Fibroblast of lung (primary cell): ENCODE results near the gene TNNT3. TPM values are rescaled to one million over a fixed set of nuclear protein-coding genes. Genes with fewer than 3 reads are reported as not detected.

ENCODE experiments used
- DNase-seq, 2 donors: peaks; one replicate each; pipeline versions ENCODE4 v3.0.0 to v3.0.0-alpha.2; 2010; ENCODE audit warnings: low read depth in 2 of 2
- H2AFZ ChIP-seq: 2 replicates; pipeline ENCODE4 v1.5.1; 2012; ENCODE audit warnings: low read length, control low read depth, inconsistent platforms
- H3K27ac ChIP-seq: 2 replicates; pipeline ENCODE4 v1.5.1; 2011; ENCODE audit warnings: low read length, control low read depth; ENCODE audit not compliant: insufficient read depth
- H3K27me3 ChIP-seq: 2 replicates; pipeline ENCODE4 v1.5.1; 2011; ENCODE audit warnings: mild to moderate bottlenecking, low read length; ENCODE audit not compliant: control insufficient read depth, insufficient read depth
- H3K36me3 ChIP-seq: 2 replicates; pipeline ENCODE4 v1.5.1; 2011; ENCODE audit warnings: low read length; ENCODE audit not compliant: control insufficient read depth, insufficient read depth
- H3K4me1 ChIP-seq: 2 replicates; pipeline ENCODE4 v1.5.1; 2011; ENCODE audit warnings: low read length; ENCODE audit not compliant: control insufficient read depth, insufficient read depth; ENCODE audit errors: extremely low read depth
- H3K4me2 ChIP-seq: 2 replicates; pipeline ENCODE4 v1.5.1; 2011; ENCODE audit warnings: low read length, control low read depth; ENCODE audit not compliant: insufficient read depth; ENCODE audit errors: extremely low read depth
- H3K4me3 ChIP-seq, 4 experiments: fragments of 200-600 bp in 1 of 4; sonication (generic) in 1 of 4; replicated peaks in 1 of 4; 2 replicates each; pipeline ENCODE4 v1.5.1; 2011 to 2016; ENCODE audit warnings: low read length in 4 of 4, low read depth in 3 of 4, mild to moderate bottlenecking in 3 of 4, control low read depth in 2 of 4, inconsistent platforms in 1 of 4, mixed read lengths in 1 of 4; ENCODE audit not compliant: insufficient read depth in 1 of 4; ENCODE audit errors: control extremely low read depth in 1 of 4
- H3K79me2 ChIP-seq: 2 replicates; pipeline ENCODE4 v1.5.1; 2012; ENCODE audit warnings: mild to moderate bottlenecking, low read length, inconsistent platforms; ENCODE audit not compliant: control insufficient read depth, insufficient read depth
- H3K9ac ChIP-seq: 2 replicates; pipeline ENCODE4 v1.5.1; 2011; ENCODE audit warnings: mild to moderate bottlenecking, low read length, control low read depth; ENCODE audit not compliant: insufficient read depth
- H3K9me3 ChIP-seq: 2 replicates; pipeline ENCODE4 v1.5.1; 2012; ENCODE audit warnings: low read depth, low read length; ENCODE audit not compliant: control insufficient read depth, insufficient read depth
- H4K20me1 ChIP-seq: 2 replicates; pipeline ENCODE4 v1.5.1; 2011; ENCODE audit warnings: low read length; ENCODE audit not compliant: control insufficient read depth, insufficient read depth; ENCODE audit errors: extremely low read depth
- CTCF ChIP-seq, 2 donors: IDR thresholded peaks in 1 of 2; conservative IDR thresholded peaks in 1 of 2; 1 replicate in 1 of 2; 2 replicates in 1 of 2; pipeline ENCODE4 v1.5.1; 2011 to 2012; ENCODE audit warnings: low read length in 2 of 2, control low read depth in 1 of 2, inconsistent platforms in 1 of 2, low read depth in 1 of 2, mild to moderate bottlenecking in 1 of 2
- EZH2 ChIP-seq: IDR thresholded peaks from 2 replicates; pipeline ENCODE4 v1.5.1; 2012; ENCODE audit warnings: low read length, control low read depth, mild to moderate bottlenecking; ENCODE audit errors: missing control alignments
- polyA plus RNA-seq, 2 donors: library from polyadenylated mRNA; depleted of rRNA in 1 of 2; stranded (reverse) in 1 of 2; unstranded in 1 of 2; fragments of >200 nt; gene quantifications; 2 replicates each; pipeline ENCODE4 v1.2.1, GENCODE V29; 2011 to 2012; ENCODE audit warnings: missing spikeins in 1 of 2
- total RNA-seq: library from RNA; depleted of rRNA; stranded (reverse); fragments of >200 nt; gene quantifications from 2 replicates; pipeline ENCODE4 v1.2.1, GENCODE V29; 2014

Gene TNNT3
- total and polyA plus RNA-seq, 2 donors (not counting 1 experiment from before 2014, with no cell fraction given): not detected

- no peaks in the 10 kb centered on the region for H3K27me3 ChIP-seq
- H3K36me3 ChIP-seq: no peaks in the 10 kb centered on the region
- H3K79me2 ChIP-seq: no peaks in the 10 kb centered on the region
- H3K4me2 ChIP-seq: no peak overlapping the region
- no peak overlapping the region for H3K9ac ChIP-seq
- no peaks in the 10 kb centered on the region for H3K9me3 ChIP-seq
- no peak for TF ChIP-seq EZH2
- TF ChIP-seq CTCF (conservative IDR thresholded peaks at IDR 0.05 in 1 of 2, IDR thresholded peaks at IDR 0.05 in 1 of 2; ENCODE audit: low read depth in 1 of 2, low read length in 2 of 2): no peak
- H3K4me3 ChIP-seq: no peak overlapping the region
- no peak overlapping the region for H2AFZ ChIP-seq
- no peaks in the 10 kb centered on the region for H3K4me1 ChIP-seq
- H3K27ac ChIP-seq: no peak overlapping the region
- H4K20me1 ChIP-seq: no peaks in the 10 kb centered on the region
- no peak for DNase-seq
Observed at GRCh38 chr11:1922481-1923081, 3.1 kb downstream of the TNNT3 start.

- Histone ChIP-seq H3K4me2 (no peak overlapping the region), H3K4me3 (no peak overlapping the region), H3K9ac (no peak overlapping the region), H2AFZ (no peak overlapping the region), H3K27me3 (no peaks in the 10 kb centered on the region), H3K36me3 (no peaks in the 10 kb centered on the region), H3K4me1 (no peaks in the 10 kb centered on the region), H3K9me3 (no peaks in the 10 kb centered on the region), H4K20me1 (no peaks in the 10 kb centered on the region), H3K79me2 (no peaks in the 10 kb centered on the region), H3K27ac (no peak overlapping the region)
- no peak for DNase-seq
- TF ChIP-seq CTCF (conservative IDR thresholded peaks at IDR 0.05 in 1 of 2, IDR thresholded peaks at IDR 0.05 in 1 of 2; ENCODE audit: low read depth in 1 of 2, low read length in 2 of 2): no peak
- TF ChIP-seq EZH2: no peak
Observed at GRCh38 chr11:1923201-1923956, 3.9 kb downstream of the TNNT3 start.

GRCh38 chr11:1924181-1924580 is 4.7 kb downstream of the TNNT3 start:
- no peak for DNase-seq
- Histone ChIP-seq H3K27ac (no peak overlapping the region), H3K36me3 (no peaks in the 10 kb centered on the region), H4K20me1 (no peaks in the 10 kb centered on the region), H3K27me3 (no peaks in the 10 kb centered on the region), H3K4me3 (no peak overlapping the region), H3K4me1 (no peaks in the 10 kb centered on the region), H2AFZ (no peak overlapping the region), H3K79me2 (no peaks in the 10 kb centered on the region), H3K9ac (no peak overlapping the region), H3K9me3 (no peaks in the 10 kb centered on the region), H3K4me2 (no peak overlapping the region)
- TF ChIP-seq CTCF (conservative IDR thresholded peaks at IDR 0.05 in 1 of 2, IDR thresholded peaks at IDR 0.05 in 1 of 2; ENCODE audit: low read depth in 1 of 2, low read length in 2 of 2) (no peak), EZH2 (no peak)
